AG09309 (cell line): ENCODE measurements around the gene KRT32.

Source experiments
- DNase-seq: peaks from one replicate; pipeline ENCODE4 v3.0.0-alpha.2; 2010; ENCODE audit warnings: low read depth
- H3K4me3 ChIP-seq: 2 replicates; pipeline ENCODE4 v1.5.1; 2011; ENCODE audit warnings: mild to moderate bottlenecking, low read depth, low read length, moderate library complexity; ENCODE audit not compliant: control insufficient read depth
- CTCF ChIP-seq: IDR thresholded peaks from 2 replicates; pipeline ENCODE4 v1.5.1; 2011; ENCODE audit warnings: mild to moderate bottlenecking, low read depth, low read length, inconsistent platforms; ENCODE audit not compliant: insufficient read depth, control insufficient read depth; ENCODE audit errors: missing control alignments

KRT32 gene

GRCh38 chr17:41446806-41447205, 20.4 kb downstream of the KRT32 start:
- TF ChIP-seq CTCF = no peak

GRCh38 chr17:41444640-41445039, 22.5 kb downstream of the KRT32 start:
- H3K4me3 ChIP-seq = no peak overlapping the region
- DNase-seq = no peak
- TF ChIP-seq CTCF = no peak

More at GRCh38 chr17:41446806-41447205, 20.4 kb downstream of the KRT32 start:
- H3K4me3 ChIP-seq = no peak overlapping the region
- DNase-seq = peak; percentile 89

GRCh38 chr17:41444186-41444585, 23.0 kb downstream of the KRT32 start:
- no peak for DNase-seq
- TF ChIP-seq CTCF = no peak
- no peak overlapping the region for H3K4me3 ChIP-seq

DNA sequence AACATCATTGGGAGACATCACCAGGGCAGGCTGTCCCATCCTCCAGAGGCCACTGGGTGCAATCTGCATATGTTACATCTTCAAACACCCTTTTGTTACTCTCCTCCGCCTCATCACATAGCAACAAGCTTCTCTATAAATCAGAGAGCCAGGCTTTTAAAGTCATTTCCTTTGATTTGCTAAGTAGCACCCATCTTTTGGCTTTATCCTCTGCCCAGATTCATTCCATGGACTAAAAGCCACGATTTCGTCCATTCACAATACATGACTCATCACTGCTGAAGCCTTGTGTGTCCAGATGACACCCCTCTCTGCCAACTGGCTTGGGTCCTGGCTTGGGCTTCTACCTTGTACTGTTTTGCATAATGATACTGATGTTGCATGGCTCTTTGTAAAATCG, 24.4 kb downstream of the KRT32 start:
- no peak overlapping the region for H3K4me3 ChIP-seq
- DNase-seq = peak; percentile 60
- no peak for TF ChIP-seq CTCF

GRCh38 chr17:41440531-41441033, 26.6 kb downstream of the KRT32 start, which contains the start of gene KRT38:
Gene KRT38 (minus strand): TSS chr17:41440983. CDS start chr17:41440921, 62 bp downstream.
- H3K4me3 ChIP-seq = no peak within 1 kb of the TSS
- DNase-seq = no peak
- TF ChIP-seq CTCF = no peak

DNA sequence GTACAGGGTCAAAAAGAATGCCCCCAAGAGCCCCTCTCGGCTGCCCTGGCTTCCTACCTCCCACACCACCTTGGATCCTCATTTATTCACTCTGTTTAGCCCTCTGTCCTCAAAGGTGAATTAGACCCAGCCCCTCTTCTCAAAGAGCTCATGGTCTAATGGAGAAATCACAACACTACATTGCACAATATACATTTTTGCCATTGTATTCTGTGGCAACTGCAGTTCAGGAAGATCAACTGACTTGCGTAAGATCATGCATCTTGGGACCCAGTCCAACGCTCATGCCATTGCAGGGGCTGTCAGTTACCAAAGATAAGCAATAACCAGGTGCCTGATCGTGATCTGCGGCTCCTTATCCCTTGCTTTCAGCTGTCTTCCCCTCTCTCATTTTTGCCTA, 27.8 kb downstream of the KRT32 start:
- no peak for TF ChIP-seq CTCF
- no peak for DNase-seq
- H3K4me3 ChIP-seq = no peak overlapping the region

GRCh38 chr17:41437769-41438168, 29.4 kb downstream of the KRT32 start:
- H3K4me3 ChIP-seq = no peak overlapping the region
- TF ChIP-seq CTCF = no peak
- no peak for DNase-seq
